ENCODE data around the gene CENPF. TPM values are rescaled to one million over a fixed set of nuclear protein-coding genes. Genes with fewer than 3 reads are reported as not detected.

The CENPF gene
- total RNA-seq, 1 donor from 2014 or later = 0.53 TPM

DNA sequence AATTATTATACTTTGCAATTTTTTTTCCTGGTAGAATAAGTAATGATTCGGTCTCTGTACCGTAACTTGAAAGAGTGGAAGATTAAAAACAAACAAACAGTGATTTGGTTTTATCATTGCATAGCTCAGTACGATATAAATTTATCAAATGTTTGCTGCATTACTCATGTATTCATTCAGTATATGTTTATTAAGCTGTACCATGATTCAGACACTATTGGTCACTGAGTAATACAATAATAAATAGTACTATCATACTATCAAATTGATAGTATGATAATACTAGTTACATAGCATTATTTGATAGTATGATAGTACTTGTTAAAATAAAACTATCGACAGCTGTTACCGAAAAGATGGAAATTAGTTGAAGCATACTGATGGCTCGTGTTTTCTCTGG lies 12.1 kb downstream of the CENPF start:
- FAIRE-seq = no peak
- Histone ChIP-seq H3K36me3 (ENCODE audit: control insufficient read depth, insufficient read depth, low read length) (no peaks in the 10 kb centered on the region), H3K4me3 (ENCODE audit: low read depth, low read length) (no peak overlapping the region), H3K27me3 (ENCODE audit: control insufficient read depth, insufficient read depth, low read length) (no peaks in the 10 kb centered on the region)
- no peak for TF ChIP-seq CTCF (IDR thresholded peaks at IDR 0.05; ENCODE audit: insufficient read depth, low read length, severe bottlenecking)
- peak; percentile 76 for DNase-seq (ENCODE audit: low read depth)

DNA sequence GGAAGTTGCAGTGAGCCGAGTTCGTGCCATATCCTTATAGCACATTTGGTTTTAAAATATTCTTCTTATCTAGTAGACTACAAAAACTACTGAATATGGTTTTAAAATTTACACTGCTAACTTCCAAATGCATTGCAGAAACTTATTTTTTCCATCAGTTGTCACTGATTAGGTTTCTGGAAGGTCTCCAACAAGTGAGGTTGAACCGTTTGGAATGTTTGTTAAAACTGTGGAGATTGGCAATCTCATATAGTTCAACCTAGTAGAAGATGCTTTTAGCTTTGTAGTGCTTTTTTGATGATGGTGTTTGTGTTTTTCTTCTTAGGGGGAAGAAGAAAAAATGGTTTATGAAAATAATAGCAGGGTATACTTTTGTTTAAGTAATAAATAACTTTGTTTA lies 12.9 kb downstream of the CENPF start:
- DNase-seq (ENCODE audit: low read depth) (no peak), FAIRE-seq (no peak)
- no peaks in the 10 kb centered on the region for H3K36me3 ChIP-seq (ENCODE audit: control insufficient read depth, insufficient read depth, low read length)
- no peaks in the 10 kb centered on the region for H3K27me3 ChIP-seq (ENCODE audit: control insufficient read depth, insufficient read depth, low read length)
- no peak for TF ChIP-seq CTCF (IDR thresholded peaks at IDR 0.05; ENCODE audit: insufficient read depth, low read length, severe bottlenecking)
- no peak overlapping the region for H3K4me3 ChIP-seq (ENCODE audit: low read depth, low read length)

GRCh38 chr1:214617246-214617645 lies 14.3 kb downstream of the CENPF start:
- no peak overlapping the region for H3K4me3 ChIP-seq (ENCODE audit: low read depth, low read length)
- TF ChIP-seq CTCF (IDR thresholded peaks at IDR 0.05; ENCODE audit: insufficient read depth, low read length, severe bottlenecking) = no peak
- no peak for DNase-seq (ENCODE audit: low read depth)
- FAIRE-seq = no peak
- no peaks in the 10 kb centered on the region for H3K27me3 ChIP-seq (ENCODE audit: control insufficient read depth, insufficient read depth, low read length)
- H3K36me3 ChIP-seq (ENCODE audit: control insufficient read depth, insufficient read depth, low read length) = no peaks in the 10 kb centered on the region

GRCh38 chr1:214617843-214618242 lies 14.8 kb downstream of the CENPF start:
- FAIRE-seq (no peak), DNase-seq (ENCODE audit: low read depth) (no peak)
- H3K27me3 ChIP-seq (ENCODE audit: control insufficient read depth, insufficient read depth, low read length) = no peaks in the 10 kb centered on the region
- TF ChIP-seq CTCF (IDR thresholded peaks at IDR 0.05; ENCODE audit: insufficient read depth, low read length, severe bottlenecking) = no peak
- H3K4me3 ChIP-seq (ENCODE audit: low read depth, low read length) = no peak overlapping the region
- no peaks in the 10 kb centered on the region for H3K36me3 ChIP-seq (ENCODE audit: control insufficient read depth, insufficient read depth, low read length)

GRCh38 chr1:214621236-214621635 lies 18.2 kb downstream of the CENPF start:
- FAIRE-seq (no peak), DNase-seq (ENCODE audit: low read depth) (no peak)
- Histone ChIP-seq H3K36me3 (ENCODE audit: control insufficient read depth, insufficient read depth, low read length) (no peaks in the 10 kb centered on the region), H3K4me3 (ENCODE audit: low read depth, low read length) (no peak overlapping the region), H3K27me3 (ENCODE audit: control insufficient read depth, insufficient read depth, low read length) (no peaks in the 10 kb centered on the region)
- TF ChIP-seq CTCF (IDR thresholded peaks at IDR 0.05; ENCODE audit: insufficient read depth, low read length, severe bottlenecking) = no peak

GRCh38 chr1:214623430-214623829 lies 20.4 kb downstream of the CENPF start:
- no peaks in the 10 kb centered on the region for H3K36me3 ChIP-seq (ENCODE audit: control insufficient read depth, insufficient read depth, low read length)
- no peak for FAIRE-seq

More at GRCh38 chr1:214623430-214623829, 20.4 kb downstream of the CENPF start:
- Histone ChIP-seq H3K27me3 (ENCODE audit: control insufficient read depth, insufficient read depth, low read length) (no peaks in the 10 kb centered on the region), H3K4me3 (ENCODE audit: low read depth, low read length) (no peak overlapping the region)
- no peak for TF ChIP-seq CTCF (IDR thresholded peaks at IDR 0.05; ENCODE audit: insufficient read depth, low read length, severe bottlenecking)
- DNase-seq (ENCODE audit: low read depth) = peak; percentile 65
